HG02610 (cell line): ENCODE data around the gene AGAP2.
A peak's percentile ranks its signal among the peaks of the same experiment; 100 is the strongest.

Experiments used
- ATAC-seq: cut with Tn5 transposase; IDR thresholded peaks from one replicate; pipeline ENCODE4 v1.9.1; 2021; ENCODE audit warnings: mild to moderate bottlenecking, moderate library complexity; ENCODE audit not compliant: unreplicated experiment

The AGAP2 gene

DNA sequence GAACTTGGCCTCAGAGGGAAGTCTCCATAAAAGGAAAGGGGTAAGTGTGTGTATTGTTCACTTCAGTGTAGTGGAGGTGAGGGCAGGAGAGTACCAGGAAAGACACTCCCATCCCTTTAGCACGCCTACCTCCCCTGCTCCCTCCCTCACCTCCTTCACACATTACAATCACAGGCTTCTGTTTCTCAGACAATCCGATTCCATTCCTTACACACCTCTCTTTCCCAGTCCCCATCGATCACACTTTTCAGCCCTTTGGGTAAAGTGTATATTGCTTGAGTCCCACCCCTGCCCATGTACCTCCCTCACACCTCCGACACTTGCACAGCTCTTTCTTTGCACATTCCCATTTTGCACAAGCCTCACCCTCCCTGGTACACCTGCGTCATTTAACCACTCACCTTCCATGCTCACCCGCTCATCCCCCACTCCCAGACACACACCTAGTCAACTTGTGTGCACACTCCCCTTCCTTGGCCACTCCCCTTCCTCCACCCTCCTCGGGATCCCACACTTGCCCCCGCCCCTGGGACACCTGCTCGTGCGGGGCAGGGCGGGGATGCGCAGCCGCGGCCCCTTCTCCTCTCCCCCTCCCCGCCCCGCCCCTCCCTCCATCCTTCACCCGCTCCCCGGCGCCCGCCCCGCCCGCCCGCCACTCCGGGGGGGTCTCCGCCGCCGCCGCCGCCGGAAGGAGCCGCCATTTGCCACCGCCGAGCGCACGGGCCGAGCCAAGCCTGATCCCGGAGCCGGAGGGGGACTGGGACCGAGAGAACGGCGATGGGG, 16.1 kb upstream of the AGAP2 start, which contains the start of gene MARCHF9:
MARCHF9 (plus strand) TSS at position 693 of the 783 bp plus-strand sequence. CDS start 426 bp downstream, outside the sequence.
- ATAC-seq = peak; percentile 27

DNA sequence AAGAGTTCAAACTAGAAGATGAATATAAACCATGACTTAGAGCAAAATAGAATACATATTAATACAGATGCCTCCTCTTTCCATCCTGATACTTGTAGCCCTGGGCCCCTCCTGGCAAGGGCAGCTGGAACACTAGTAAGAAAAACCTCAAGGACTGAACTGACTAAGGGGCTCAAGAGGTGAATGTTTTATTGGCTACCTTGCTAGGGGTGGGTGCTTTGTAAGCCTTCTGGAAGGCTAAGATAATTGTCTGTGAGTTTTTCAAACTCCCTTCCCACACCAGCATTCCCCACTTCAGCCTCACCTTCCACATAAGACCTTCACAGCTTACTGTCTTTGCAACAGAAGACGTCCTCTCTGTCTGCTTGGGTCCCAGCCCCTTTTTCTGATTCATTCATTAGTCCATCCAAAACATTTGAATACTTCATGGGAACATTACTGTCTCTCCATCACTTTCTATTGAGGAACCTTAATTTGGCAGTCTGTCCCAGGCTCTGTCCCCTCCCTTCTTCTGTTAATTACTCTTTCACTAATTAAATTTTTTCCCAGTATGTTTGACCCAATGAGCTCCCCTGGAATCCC, 15.3 kb upstream of the AGAP2 start:
- no peak for ATAC-seq

DNA sequence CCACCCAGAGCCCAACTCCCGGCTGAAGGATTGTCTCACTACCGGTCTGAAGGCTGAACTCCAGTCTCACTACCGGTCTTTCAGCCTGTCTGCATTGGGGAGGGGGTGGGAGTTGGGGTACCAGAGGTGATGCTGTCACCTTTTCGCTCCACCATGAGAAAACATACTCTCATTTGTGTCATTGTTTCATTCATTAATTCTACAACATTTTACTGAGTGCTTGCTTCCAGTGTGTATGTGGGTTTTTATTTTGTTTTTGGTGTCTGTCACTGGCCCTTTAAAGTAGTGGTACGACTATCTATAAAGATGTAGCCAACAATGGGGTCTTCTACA, 14.1 kb upstream of the AGAP2 start:
- no peak for ATAC-seq

DNA sequence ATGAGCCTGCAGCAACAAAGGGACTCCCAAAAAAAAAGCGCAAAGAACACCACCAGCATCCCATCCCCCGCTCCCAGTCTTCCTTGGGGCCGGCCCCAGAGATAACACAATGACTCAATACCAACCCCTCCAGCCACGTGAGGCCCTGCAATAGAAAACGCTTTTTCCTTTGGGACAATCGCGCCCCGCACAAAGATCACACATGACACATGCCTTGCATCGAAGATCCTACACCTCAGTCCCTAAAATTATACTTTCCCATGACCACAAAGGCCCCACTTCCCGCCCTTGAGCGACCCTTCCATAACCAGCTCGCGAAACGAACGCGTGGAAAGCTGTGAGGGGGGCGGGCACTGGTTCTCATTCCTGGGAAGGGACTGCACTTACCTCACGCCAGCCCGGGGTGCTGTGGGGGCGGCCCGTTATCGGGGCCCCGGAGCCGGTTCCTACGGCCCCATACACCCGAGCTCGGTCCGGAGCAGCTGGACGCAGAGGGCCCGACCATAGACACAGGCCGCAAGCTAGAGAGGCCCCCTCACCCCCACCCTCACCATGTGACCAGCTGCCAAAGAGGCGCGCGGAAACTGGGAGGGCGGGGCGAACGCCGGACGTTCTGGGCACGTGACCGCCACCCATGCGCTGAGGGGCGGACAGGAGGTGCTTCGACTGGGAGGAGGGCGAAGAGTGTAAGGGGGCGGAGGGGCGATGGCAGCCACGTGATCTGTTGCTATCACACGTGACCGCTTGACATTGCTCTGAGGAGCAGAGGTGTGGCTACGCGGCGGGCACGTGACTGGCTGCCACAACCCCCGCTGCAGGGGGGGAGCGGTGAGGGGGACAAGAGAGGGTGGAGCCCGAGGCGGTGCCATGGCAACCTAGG, 13.5 kb upstream of the AGAP2 start, which contains the start of gene CDK4:
CDK4 (minus strand) TSS at position 523 of the 880 bp plus-strand sequence. CDS start 593 bp downstream, outside the sequence.
- peak; percentile 65 for ATAC-seq

DNA sequence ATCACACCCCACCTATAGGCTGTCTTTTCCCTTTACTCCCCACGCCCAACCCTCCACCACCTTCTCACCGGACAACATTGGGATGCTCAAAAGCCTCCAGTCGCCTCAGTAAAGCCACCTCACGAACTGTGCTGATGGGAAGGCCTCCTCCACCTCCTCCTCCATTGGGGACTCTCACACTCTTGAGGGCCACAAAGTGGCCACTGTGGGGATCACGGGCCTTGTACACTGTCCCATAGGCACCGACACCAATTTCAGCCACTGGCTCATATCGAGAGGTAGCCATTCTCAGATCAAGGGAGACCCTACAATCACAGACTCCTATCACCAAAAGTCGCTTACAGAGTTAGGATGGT, 12.9 kb upstream of the AGAP2 start:
- ATAC-seq = no peak

DNA sequence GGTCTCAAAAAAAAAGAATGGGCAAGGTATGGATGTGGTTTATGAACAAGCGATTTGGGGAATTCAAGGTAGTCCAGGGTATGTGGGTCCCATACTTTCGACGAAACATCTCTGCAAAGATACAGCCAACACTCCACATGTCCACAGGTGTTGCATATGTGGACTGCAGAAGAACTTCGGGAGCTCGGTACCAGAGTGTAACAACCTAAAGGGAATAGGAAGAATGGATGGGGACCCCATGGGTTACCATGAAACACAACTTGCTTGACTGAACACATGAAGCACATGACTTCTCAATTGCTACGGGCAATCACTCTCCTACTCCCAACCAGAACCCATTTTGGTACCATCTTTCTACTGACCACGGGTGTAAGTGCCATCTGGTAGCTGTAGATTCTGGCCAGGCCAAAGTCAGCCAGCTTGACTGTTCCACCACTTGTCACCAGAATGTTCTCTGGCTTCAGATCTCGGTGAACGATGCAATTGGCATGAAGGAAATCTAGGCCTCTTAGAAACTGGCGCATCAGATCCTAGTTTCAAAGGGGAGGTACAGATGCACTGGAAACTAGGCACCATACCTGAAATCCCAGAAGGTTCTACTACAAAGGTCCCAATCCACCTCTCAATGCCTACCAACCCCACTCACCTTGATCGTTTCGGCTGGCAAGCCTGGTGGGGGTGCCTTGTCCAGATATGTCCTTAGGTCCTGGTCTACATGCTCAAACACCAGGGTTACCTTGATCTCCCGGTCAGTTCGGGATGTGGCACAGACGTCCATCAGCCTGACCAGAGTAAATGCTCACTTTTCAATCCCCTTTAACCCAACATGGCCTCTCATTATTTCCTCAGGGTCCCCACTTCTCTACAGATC, 12.3 kb upstream of the AGAP2 start:
- no peak for ATAC-seq

DNA sequence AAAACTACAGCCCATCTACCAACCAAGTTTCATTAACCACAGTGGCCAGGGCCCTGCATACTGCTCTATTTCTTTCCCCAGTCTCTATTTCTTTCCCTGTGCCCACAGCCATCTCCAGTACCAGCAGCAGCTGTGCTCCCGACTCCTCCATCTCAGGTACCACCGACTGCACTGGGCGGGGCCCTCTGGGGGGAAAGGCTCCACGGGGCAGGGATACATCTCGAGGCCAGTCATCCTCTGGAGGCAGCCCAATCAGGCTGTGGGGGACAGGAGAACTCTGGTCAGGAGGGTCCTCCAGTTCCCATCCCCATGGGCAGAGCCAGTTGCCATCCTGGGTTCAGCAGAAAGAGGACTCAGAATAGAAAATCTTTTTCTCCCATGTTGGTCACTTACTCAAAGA, 10.5 kb upstream of the AGAP2 start:
- no peak for ATAC-seq

DNA sequence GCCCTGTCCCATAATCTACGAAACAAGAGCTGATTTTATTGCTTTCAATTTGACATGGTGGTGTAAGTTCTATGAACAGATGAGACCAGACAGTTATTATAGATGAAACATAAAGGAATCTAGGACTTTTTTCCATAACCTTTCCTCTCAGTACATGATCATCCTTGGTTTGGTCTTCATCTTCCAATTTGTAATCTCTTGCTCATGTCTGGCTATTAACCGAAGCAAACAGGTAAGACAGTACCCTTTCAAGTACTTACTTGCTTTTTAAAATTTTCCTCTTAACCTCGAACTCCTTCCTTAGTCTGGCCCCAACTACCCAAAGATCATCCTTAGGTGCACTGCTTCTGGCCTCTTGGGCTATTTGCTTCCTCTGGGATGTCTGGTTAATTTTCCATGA, 7.5 kb upstream of the AGAP2 start:
- ATAC-seq = no peak

DNA sequence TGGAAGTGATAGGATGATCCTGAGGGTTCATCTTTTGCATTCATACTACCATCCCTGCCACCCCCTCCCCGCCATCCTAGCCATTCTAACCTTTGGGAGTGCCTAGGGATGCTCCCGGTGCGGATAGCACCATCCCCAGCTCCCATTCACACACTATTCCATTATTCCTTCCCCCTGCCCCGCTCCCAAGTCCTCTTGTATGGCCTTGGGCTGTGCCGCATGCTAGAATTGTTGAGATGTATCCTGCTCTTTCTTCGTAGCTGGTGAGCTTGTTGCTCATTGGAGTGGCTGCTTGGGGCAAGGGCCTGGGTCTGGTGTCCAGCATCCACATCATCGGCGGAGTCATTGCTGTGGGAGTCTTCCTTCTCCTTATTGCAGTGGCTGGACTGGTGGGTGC, 6.9 kb upstream of the AGAP2 start:
- no peak for ATAC-seq

DNA sequence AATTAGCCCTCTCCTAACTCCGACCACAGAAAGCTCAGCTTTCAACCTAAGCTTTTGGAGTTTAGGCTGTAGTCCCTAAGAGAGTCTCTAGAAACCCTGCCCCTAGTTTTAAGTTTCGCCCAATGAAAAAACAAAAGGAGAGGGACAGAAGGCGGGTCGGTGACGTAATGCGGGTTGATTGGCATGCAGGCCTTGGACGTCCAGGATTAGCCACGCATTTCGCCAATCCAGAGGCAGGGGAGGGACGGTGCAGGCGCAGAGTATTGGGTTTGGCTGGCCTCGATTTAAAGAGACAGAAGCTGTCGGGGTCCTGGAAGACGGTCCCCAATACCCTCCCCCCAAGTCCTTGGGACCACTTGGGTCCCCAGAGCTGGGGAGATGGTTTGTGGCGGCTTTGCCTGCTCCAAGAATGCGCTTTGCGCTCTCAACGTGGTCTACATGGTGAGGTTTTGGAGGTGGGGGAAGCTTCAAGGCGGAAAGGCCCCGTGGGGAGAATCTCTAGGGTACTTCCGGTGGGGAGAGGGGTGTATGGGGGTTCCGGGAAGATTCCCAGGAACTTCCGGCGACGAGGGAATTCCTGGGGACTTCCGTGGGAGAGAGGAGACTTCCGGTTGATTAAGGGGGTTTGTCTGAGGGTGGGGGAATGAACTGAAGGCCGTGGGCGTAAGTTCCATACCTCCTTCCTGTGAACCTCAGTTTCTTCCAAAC, 6.4 kb upstream of the AGAP2 start, which contains the start of gene TSPAN31:
TSPAN31 (plus strand) TSS at position 263 of the 708 bp plus-strand sequence; CDS start at position 379, 116 bp downstream.
- peak; percentile 79 for ATAC-seq

DNA sequence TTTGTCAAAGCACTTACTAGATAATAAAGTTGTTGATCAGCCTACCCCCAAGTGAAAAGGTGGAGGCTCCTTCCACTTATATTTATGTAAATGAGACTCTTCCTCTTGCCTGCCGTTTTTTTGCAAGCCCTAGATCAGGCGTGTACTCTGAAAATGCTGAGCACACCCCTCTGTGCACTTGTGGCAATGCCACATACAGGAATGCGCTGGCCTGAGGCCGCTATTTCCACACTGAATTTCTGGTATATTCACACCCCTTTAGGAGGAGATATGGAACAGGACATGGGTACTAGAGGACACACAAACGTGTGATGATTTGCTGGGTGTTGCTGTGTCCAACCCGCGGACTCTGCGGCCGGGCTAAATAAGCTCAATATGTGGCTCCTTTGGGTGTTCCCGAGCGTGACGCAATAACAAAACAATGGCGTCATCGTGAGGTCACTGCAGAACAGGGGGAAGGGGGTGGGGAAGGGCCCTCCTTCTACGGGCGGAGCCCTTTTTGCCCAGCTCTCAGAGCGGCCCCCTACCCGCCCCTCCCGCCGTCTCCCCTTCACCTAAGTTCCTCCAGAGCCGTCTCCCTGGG, 5.7 kb upstream of the AGAP2 start:
- peak; percentile 37 for ATAC-seq

DNA sequence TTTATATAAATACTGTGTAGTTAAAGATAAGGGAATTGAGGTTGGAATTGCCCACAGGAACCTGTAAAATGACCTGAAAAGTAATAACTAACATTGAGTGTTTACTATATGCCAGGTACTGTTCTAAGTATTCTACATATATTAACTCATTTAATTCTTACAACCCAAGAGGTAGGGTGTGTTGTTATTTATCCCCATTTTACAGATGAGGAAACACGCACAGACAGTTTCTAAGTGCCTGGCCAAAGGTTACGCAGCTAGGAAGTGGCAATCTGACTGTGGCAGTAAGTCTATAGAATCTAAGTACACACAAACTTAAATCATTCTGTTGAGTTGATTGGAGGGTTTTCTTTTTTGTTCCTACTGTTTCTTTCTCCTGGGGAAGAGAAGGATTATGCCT, 5.2 kb upstream of the AGAP2 start:
- no peak for ATAC-seq

DNA sequence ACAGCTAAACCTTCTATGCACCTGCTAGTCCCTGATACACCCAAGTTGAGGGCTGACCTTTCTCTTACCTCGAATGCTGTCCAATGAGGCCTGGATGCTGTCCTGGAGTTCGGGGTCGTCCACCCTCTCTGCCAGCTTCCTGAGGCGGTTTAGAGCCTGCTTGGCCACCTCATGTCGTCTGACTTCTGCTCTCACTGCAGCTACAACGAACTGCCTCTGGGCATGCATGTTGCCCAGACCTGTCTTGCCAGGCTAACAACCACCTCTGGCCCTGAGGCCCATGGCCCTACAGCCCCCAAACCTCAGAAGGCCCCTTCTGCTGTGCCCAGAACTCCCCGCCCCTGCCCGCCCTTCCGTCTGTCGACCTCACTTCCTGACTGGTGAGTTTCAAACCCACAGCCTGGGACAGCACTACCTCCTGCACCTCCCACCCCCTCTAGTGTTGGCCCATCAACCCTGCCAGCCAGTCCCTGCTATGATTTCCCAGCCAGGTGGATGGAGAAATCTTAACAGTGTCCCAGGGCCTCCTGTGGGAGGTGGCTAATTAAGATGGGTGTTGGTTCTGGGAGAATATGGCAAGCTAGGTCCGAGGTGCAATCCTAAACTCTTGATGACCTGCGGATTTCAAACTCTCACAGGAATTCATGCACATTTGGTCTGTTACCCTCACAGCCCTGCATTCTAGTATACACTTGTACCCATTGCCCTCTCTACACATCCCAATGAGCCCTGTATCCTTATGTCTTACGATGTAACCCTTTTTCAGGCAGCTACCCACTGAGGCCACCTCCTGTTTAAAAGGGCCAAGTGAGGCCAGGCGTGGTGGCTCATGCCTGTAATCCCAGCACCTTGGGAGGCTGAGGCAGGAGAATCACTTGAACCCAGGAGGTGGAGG, 3.5 kb upstream of the AGAP2 start:
- peak; percentile 51 for ATAC-seq

DNA sequence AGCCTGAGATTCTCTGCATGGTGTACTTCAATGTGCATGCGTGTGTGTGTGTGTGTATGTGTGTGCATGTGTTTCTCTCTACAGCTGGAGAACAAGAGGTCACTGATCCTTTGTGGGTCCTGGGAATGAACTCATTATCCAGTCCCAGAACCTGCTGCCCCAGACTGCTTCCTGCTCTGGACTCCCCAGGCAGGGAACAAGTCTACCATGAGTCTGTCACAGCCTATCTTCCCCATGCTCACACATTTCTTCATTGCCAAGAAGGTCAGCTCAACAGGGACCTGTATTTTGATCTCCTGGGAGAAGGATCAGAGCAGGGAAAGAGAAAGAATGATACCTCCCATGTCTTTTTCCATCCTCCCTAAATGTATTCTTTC, 2.9 kb upstream of the AGAP2 start:
- no peak for ATAC-seq

DNA sequence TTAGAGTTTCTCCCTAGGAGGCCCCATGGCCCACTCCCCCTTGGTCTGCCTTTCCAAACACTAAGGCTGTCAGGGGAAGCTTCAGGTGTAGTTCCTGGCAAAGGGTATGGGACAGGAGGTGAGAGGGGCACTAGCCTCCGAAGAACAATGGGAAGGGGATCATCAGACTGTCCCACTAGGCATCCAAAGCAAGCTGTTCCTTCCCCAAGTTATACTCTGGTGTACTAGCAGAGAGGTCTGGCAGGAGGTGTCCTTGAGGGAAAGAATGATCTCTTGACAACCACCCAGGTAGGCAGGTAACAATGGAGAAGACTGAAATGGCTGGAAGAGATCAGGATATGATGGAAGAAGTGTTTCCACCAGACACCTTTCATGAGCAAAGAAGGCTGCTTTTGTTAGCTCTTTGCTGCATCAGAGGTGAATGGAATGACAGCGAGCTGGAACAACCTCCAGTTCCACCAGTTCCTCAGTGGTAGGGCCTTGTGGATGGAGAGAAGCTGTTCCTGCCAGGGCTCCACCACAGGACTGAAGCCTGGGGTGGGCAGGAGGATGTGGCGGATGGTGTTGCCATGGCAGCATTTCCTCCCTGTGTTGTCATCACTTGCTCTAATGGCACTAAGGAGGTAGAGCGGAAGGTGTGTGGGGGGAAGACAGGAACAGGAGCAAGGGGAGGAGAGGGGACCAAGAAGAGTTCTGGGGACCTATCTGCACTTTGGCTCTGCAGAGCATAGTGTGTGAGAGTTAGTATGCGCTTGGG, 2.3 kb upstream of the AGAP2 start:
- peak; percentile 58 for ATAC-seq

DNA sequence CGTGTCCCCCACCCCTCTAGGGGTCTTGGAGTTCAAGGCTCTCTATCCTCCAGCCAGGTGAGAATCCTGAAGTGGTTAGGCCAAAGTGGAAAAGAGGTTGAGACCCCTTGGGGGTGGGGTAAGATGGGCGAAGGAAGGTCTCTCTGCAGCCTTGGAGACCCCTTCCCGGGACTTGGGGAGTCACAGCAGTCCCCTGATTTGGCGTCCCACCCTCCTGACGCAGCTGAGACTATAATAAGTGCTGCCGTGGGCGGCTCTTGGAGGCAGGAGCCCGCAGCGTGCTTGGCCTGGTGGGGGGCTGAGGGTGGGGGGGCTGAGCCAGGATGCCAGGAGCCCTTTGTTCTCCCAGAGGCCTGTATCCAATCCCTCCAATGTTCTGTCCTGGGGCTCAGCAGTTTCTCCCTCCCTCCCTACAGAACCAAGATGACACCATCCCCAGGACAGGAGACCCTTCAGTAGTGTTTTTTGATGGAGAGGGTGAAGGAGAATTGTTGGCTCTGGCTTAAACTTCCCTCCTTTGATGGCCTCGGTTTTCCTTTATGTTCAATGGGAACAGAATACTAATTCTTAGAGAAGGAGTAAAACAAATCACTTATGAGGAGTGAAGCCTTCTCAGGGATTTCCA, 1.5 kb upstream of the AGAP2 start:
- ATAC-seq = no peak

DNA sequence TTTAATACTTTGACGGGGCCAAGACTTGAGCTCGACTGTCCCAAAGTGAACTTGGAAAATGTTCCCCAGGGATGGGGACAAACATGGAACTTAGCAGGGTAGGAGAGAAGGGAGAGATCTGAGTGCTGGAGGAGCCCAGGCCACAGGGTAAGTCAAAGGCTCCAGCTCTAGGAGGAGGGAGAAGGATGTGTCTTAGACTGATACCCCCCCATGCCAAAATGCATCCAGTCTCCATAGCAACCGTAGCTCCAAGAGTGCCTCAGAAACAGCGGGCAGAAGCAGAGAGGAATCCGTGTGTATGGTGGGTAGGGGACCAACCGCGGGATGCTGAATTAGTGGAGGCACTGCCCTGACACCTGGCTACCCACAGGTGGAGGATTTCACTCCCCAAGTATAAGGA, 845 bp upstream of the AGAP2 start:
- no peak for ATAC-seq
